ENCODE measurements around the gene NAGLU. TPM values are rescaled to one million over a fixed set of nuclear protein-coding genes. Genes with fewer than 3 reads are reported as not detected.
"Not testable (repeated sequence)": the region's sequence is repeated elsewhere in the genome, so short reads cannot be mapped to it uniquely, and the experiment has no call there.

The NAGLU gene
- polyA plus RNA-seq, 2 of the 4 experiments (the other 2 are of a cell fraction), result 17.8 to 34.5 TPM

DNA sequence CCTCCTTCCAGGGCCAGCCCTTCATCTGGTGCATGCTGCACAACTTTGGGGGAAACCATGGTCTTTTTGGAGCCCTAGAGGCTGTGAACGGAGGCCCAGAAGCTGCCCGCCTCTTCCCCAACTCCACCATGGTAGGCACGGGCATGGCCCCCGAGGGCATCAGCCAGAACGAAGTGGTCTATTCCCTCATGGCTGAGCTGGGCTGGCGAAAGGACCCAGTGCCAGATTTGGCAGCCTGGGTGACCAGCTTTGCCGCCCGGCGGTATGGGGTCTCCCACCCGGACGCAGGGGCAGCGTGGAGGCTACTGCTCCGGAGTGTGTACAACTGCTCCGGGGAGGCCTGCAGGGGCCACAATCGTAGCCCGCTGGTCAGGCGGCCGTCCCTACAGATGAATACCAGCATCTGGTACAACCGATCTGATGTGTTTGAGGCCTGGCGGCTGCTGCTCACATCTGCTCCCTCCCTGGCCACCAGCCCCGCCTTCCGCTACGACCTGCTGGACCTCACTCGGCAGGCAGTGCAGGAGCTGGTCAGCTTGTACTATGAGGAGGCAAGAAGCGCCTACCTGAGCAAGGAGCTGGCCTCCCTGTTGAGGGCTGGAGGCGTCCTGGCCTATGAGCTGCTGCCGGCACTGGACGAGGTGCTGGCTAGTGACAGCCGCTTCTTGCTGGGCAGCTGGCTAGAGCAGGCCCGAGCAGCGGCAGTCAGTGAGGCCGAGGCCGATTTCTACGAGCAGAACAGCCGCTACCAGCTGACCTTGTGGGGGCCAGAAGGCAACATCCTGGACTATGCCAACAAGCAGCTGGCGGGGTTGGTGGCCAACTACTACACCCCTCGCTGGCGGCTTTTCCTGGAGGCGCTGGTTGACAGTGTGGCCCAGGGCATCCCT lies 7.4 kb downstream of the NAGLU start:
- Histone ChIP-seq H3K4me1 (peaks cover 16% of the 10 kb centered on the region), H3K4me2 (no peak overlapping the region), H3K4me3 (no peak overlapping the region), H3K27ac (no peak overlapping the region), H3K9me3 (no peaks in the 10 kb centered on the region)
- CTCF ChIA-PET, result interaction anchor here (0.5 to 1.8 kb wide), 5 partner anchors 9 to 221 kb away, joined by 3 to 8 read pairs (median 3); partner anchors contain the start of gene HSD17B1
- 95% methylated on average over 39 of the region's 39 CpGs for WGBS (ENCODE audit: missing lambda C conversion rate)
- POLR2A ChIA-PET, result no interaction called here
- TF ChIP-seq NFE2L2 (conservative IDR thresholded peaks at IDR 0.05; ENCODE audit: low read length) (no peak), NR3C1 (IDR thresholded peaks at IDR 0.05) (no peak), CBX2 (IDR thresholded peaks at IDR 0.05; ENCODE audit: borderline replicate concordance, low read depth) (no peak), EHF (CRISPR knock-in tag; IDR thresholded peaks at IDR 0.05) (no peak), RNF2 (IDR thresholded peaks at IDR 0.05; ENCODE audit: borderline replicate concordance, low read depth) (no peak), RARB (CRISPR knock-in tag; IDR thresholded peaks at IDR 0.05) (no peak), RAD21 (conservative IDR thresholded peaks at IDR 0.05 in 1 of 2, IDR thresholded peaks at IDR 0.05 in 1 of 2) (no peak), SMC3 (IDR thresholded peaks at IDR 0.05) (no peak)
- TF ChIP-seq, protein P1, sequence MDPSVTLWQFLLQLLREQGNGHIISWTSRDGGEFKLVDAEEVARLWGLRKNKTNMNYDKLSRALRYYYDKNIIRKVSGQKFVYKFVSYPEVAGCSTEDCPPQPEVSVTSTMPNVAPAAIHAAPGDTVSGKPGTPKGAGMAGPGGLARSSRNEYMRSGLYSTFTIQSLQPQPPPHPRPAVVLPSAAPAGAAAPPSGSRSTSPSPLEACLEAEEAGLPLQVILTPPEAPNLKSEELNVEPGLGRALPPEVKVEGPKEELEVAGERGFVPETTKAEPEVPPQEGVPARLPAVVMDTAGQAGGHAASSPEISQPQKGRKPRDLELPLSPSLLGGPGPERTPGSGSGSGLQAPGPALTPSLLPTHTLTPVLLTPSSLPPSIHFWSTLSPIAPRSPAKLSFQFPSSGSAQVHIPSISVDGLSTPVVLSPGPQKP (IDR thresholded peaks at IDR 0.05; ENCODE audit: low read depth, low read length), result no peak
- TF ChIP-seq, protein P2, sequence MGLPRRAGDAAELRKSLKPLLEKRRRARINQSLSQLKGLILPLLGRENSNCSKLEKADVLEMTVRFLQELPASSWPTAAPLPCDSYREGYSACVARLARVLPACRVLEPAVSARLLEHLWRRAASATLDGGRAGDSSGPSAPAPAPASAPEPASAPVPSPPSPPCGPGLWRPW (IDR thresholded peaks at IDR 0.05), result no peak
- ATAC-seq (no peak), DNase-seq (ENCODE audit: low read depth in 1 of 2, low spot score in 1 of 2) (no peak), FAIRE-seq (no peak)

DNA sequence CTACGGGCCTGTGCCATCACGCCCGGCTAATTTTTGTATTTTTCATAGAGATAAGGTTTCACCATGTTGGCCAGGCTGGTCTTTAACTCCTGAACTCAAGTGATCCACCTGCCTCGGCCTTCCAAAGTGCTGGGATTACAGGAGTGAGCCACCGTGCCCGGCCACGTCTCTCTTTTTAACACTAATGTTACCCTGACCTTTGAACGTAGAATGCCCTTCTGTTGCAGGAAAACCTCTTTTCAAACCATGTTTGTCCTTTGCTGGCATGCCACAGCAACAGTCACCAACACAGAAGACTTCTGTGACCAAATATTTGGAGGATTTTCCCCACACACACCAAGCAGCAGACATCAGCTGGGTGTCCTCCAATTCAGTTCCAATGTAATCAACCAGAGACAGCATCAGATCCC lies 8.8 kb downstream of the NAGLU start:
- no peak for ATAC-seq
- Histone ChIP-seq H3K4me2 (no peak overlapping the region), H3K27ac (no peak overlapping the region), H3K4me1 (peaks cover 21% of the 10 kb centered on the region), H3K4me3 (no peak overlapping the region), H3K9me3 (no peaks in the 10 kb centered on the region)
- no peak for TF ChIP-seq RCOR1 (IDR thresholded peaks at IDR 0.05; ENCODE audit: low read depth, low read length)
- no peak for TF ChIP-seq HOXA7 (CRISPR knock-in tag; IDR thresholded peaks at IDR 0.05)
- TF ChIP-seq HOXB13 (CRISPR knock-in tag; IDR thresholded peaks at IDR 0.05; ENCODE audit: low read depth), result no peak
- TF ChIP-seq CHD2 (IDR thresholded peaks at IDR 0.05; ENCODE audit: low read length, partially characterized antibody), result no peak
- TF ChIP-seq, protein P3, sequence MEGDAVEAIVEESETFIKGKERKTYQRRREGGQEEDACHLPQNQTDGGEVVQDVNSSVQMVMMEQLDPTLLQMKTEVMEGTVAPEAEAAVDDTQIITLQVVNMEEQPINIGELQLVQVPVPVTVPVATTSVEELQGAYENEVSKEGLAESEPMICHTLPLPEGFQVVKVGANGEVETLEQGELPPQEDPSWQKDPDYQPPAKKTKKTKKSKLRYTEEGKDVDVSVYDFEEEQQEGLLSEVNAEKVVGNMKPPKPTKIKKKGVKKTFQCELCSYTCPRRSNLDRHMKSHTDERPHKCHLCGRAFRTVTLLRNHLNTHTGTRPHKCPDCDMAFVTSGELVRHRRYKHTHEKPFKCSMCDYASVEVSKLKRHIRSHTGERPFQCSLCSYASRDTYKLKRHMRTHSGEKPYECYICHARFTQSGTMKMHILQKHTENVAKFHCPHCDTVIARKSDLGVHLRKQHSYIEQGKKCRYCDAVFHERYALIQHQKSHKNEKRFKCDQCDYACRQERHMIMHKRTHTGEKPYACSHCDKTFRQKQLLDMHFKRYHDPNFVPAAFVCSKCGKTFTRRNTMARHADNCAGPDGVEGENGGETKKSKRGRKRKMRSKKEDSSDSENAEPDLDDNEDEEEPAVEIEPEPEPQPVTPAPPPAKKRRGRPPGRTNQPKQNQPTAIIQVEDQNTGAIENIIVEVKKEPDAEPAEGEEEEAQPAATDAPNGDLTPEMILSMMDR (IDR thresholded peaks at IDR 0.05), result no peak
- TF ChIP-seq, protein P4, sequence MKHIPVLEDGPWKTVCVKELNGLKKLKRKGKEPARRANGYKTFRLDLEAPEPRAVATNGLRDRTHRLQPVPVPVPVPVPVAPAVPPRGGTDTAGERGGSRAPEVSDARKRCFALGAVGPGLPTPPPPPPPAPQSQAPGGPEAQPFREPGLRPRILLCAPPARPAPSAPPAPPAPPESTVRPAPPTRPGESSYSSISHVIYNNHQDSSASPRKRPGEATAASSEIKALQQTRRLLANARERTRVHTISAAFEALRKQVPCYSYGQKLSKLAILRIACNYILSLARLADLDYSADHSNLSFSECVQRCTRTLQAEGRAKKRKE (CRISPR knock-in tag; IDR thresholded peaks at IDR 0.05; ENCODE audit: low read depth), result no peak
- WGBS (ENCODE audit: missing lambda C conversion rate), result 81% methylated on average over 8 of the region's 8 CpGs
- ChIA-PET POLR2A (no interaction called here), CTCF (interaction anchor here (1.0 to 4.2 kb wide), 3 partner anchors 8 to 233 kb away, joined by 3 to 37 read pairs (median 3); partner anchors contain the start of gene NAGLU)
- DNase-seq (ENCODE audit: low read depth in 1 of 2, low spot score in 1 of 2), result no peak
- no peak for FAIRE-seq

DNA sequence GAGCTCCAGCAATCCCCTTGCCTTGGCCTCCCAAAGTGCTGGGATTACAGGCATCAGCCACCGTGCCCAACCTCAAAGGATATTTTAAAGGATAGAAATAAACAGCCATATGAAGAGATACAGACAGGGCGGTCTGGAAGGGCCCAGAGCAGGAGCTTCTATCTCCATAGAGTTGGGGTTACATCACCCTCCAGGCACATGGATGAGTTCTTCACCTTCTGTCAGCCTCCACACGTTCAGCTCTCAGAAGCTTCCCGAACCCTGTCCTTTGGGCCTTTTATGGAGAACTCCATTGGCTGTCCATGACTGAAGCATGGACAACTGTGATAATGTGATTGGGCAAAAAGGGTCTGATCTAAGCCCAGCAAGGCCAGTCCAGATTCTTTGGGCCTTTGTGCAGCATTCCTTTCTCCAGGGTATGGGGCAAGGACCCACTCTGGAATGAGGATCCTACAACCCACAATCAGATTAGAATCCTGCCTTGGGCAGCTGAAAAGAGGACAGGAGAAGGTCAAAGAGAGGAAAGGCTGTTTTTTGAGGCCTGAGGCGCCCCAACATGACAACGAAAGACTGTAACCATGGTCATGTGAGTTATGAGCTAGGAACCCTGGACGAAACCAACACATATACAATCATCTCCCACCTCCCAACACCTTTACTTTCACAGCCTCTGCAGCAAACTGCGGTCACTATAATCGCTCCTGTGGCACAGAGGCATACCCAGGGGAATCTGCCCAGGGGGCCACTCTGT lies 9.9 kb downstream of the NAGLU start:
- H3K27ac ChIP-seq; H3K4me3 ChIP-seq; POLR2A ChIA-PET; H3K4me2 ChIP-seq; ATAC-seq; DNase-seq (ENCODE audit: low read depth in 1 of 2, low spot score in 1 of 2); H3K9me3 ChIP-seq: not testable (repeated sequence)
- peaks cover 18% of the 10 kb centered on the region for H3K4me1 ChIP-seq
- CTCF ChIA-PET, result interaction anchor here (0.6 to 4.2 kb wide), 7 partner anchors 9 to 392 kb away, joined by 3 to 37 read pairs (median 5); partner anchors contain the start of genes NAGLU and PSMC3IP
- 91% methylated on average over 9 of the region's 9 CpGs for WGBS (ENCODE audit: missing lambda C conversion rate)
- peak; percentile 92 for FAIRE-seq

Measured in A549 (cell line).